ENCODE measurements around the gene ANKS1B. TPM values are rescaled to one million over a fixed set of nuclear protein-coding genes. Genes with fewer than 3 reads are reported as not detected.

Gene ANKS1B
- total RNA-seq, 3 donors from 2014 or later (not counting 1 experiment from before 2014, with no cell fraction given) = not detected

DNA sequence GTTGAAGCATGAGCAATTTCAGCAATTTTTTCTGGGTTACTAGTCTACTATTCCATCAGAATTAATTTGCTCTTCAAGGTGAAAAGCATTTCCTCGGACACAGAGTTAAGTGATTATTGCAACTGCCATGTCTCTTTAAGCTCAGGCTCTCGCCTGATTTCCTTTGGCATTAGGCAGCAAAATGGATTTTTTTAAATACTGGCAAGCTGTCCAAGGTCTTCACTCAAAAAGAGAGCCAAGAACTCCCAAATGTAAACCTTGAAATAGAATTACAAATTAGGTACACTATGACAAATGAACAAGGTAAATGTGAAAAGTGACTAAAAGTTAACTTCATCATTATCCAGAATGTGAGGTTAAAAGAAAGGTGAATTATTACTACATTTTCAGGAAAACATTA lies 225.3 kb downstream of the ANKS1B start:
- H3K9me3 ChIP-seq (ENCODE audit: control insufficient read depth, insufficient read depth, low read length) = no peaks in the 10 kb centered on the region
- Mint-ChIP-seq H3K4me1 (no peaks in the 10 kb centered on the region), H3K9me3 (peaks cover 10 to 17% of the 10 kb centered on the region in 2 donors), H3K4me3 (no peak overlapping the region), H3K27me3 (ENCODE audit: low read depth in 2 of 2) (no peaks in the 10 kb centered on the region), H3K27ac (no peak overlapping the region), H3K36me3 (no peaks in the 10 kb centered on the region)
- WGBS (ENCODE audit: insufficient coverage) = 65% methylated on average over 2 of the region's 2 CpGs
- no peaks in the 10 kb centered on the region for H3K4me1 ChIP-seq (ENCODE audit: control insufficient read depth, insufficient read depth, low read length)
- H3K27me3 ChIP-seq (ENCODE audit: control insufficient read depth, insufficient read depth, low read length) = no peaks in the 10 kb centered on the region
- TF ChIP-seq, protein P1, sequence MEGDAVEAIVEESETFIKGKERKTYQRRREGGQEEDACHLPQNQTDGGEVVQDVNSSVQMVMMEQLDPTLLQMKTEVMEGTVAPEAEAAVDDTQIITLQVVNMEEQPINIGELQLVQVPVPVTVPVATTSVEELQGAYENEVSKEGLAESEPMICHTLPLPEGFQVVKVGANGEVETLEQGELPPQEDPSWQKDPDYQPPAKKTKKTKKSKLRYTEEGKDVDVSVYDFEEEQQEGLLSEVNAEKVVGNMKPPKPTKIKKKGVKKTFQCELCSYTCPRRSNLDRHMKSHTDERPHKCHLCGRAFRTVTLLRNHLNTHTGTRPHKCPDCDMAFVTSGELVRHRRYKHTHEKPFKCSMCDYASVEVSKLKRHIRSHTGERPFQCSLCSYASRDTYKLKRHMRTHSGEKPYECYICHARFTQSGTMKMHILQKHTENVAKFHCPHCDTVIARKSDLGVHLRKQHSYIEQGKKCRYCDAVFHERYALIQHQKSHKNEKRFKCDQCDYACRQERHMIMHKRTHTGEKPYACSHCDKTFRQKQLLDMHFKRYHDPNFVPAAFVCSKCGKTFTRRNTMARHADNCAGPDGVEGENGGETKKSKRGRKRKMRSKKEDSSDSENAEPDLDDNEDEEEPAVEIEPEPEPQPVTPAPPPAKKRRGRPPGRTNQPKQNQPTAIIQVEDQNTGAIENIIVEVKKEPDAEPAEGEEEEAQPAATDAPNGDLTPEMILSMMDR (IDR thresholded peaks at IDR 0.05) = no peak
- no peaks in the 10 kb centered on the region for H3K36me3 ChIP-seq (ENCODE audit: control insufficient read depth, insufficient read depth, low read length)
- DNase-seq (no peak), ATAC-seq (no peak)
- H3K4me3 ChIP-seq (ENCODE audit: low read length) = no peak overlapping the region
- intact Hi-C loops (cut with micrococcal nuclease) = no loop called here
- no peak overlapping the region for H3K27ac ChIP-seq (ENCODE audit: low read length)

DNA sequence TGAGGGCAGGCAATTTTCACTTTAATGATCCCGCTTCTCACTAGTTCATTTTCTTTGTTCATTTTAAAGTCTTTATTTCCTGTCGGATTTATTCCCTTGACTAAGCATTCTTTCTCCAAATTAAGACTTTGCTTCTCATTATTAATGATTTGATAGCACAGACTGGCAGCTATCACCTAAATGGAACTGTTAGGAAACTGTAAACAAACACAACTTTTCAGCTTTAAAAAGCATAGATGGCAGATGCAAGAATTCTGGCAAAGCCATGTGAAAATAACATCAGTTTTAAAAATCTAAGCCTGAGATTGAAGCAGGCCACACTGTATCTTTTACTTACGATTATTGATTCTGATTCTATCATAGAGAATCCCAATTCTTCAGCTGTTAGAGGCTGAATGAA lies 225.7 kb downstream of the ANKS1B start:
- Histone ChIP-seq H3K27ac (ENCODE audit: low read length) (no peak overlapping the region), H3K27me3 (ENCODE audit: control insufficient read depth, insufficient read depth, low read length) (no peaks in the 10 kb centered on the region), H3K4me1 (ENCODE audit: control insufficient read depth, insufficient read depth, low read length) (no peaks in the 10 kb centered on the region), H3K4me3 (ENCODE audit: low read length) (no peak overlapping the region), H3K9me3 (ENCODE audit: control insufficient read depth, insufficient read depth, low read length) (no peaks in the 10 kb centered on the region), H3K36me3 (ENCODE audit: control insufficient read depth, insufficient read depth, low read length) (no peaks in the 10 kb centered on the region)
- intact Hi-C loops (cut with micrococcal nuclease) = no loop called here
- H3K4me3 Mint-ChIP-seq = no peak overlapping the region
- TF ChIP-seq, protein P1 (IDR thresholded peaks at IDR 0.05) = no peak
- ATAC-seq (no peak), DNase-seq (no peak)
- whole genome bisulfite sequencing (ENCODE audit: insufficient coverage) = 94% methylated on average over 3 of the region's 3 CpGs
- H3K36me3 Mint-ChIP-seq = no peaks in the 10 kb centered on the region
- H3K4me1 Mint-ChIP-seq = no peaks in the 10 kb centered on the region
- H3K27ac Mint-ChIP-seq = no peak overlapping the region
- no peaks in the 10 kb centered on the region for H3K27me3 Mint-ChIP-seq (ENCODE audit: low read depth in 2 of 2)
- peaks cover 11 to 16% of the 10 kb centered on the region in 2 donors for H3K9me3 Mint-ChIP-seq

DNA sequence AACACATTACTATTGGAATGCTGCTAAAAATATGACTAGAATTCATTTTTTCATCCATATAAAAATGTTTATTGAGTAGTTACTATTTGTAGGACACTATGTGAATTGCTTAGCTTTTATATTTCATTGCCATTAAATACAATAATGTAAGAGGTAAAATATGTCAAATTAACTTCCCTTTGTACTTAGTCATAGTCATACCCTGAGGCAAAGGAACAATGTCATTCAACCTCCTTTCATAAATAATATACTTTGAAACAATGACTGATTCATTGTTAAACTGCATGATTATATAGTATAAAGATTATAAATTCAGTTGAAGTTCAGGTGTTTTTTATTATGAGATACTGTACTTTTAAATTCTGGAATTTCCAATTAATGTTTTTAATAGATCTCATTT lies 232.0 kb downstream of the ANKS1B start:
- ATAC-seq (no peak), DNase-seq (no peak)
- Histone ChIP-seq H3K27me3 (ENCODE audit: control insufficient read depth, insufficient read depth, low read length) (no peaks in the 10 kb centered on the region), H3K4me3 (ENCODE audit: low read length) (no peak overlapping the region), H3K27ac (ENCODE audit: low read length) (no peak overlapping the region), H3K4me1 (ENCODE audit: control insufficient read depth, insufficient read depth, low read length) (no peaks in the 10 kb centered on the region), H3K9me3 (ENCODE audit: control insufficient read depth, insufficient read depth, low read length) (no peaks in the 10 kb centered on the region), H3K36me3 (ENCODE audit: control insufficient read depth, insufficient read depth, low read length) (no peaks in the 10 kb centered on the region)
- Mint-ChIP-seq H3K4me1 (no peaks in the 10 kb centered on the region), H3K27me3 (ENCODE audit: low read depth in 2 of 2) (no peaks in the 10 kb centered on the region), H3K9me3 (peaks cover 12 to 14% of the 10 kb centered on the region in 2 donors), H3K27ac (no peak overlapping the region), H3K4me3 (no peak overlapping the region), H3K36me3 (no peaks in the 10 kb centered on the region)
- TF ChIP-seq, protein P1 (IDR thresholded peaks at IDR 0.05) = no peak
- intact Hi-C loops (cut with micrococcal nuclease) = no loop called here

DNA sequence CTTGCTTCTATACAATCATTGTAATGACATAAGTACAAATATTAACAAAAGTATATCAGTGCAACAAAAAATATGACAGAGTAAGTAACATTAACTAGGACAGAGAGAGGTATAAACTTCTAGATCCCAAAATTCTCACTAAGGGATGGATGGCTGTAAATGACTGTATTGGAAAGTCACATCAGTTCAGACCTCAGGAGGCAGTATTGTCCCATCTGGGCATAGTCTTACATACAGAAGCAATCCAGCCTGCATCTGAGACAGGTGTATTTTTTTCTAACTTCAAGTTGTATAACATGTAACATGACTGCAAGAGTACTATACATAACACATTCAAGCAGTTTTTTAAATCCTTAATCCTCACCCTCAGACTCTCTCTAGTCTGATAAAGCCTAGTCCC lies 238.2 kb downstream of the ANKS1B start:
- Histone ChIP-seq H3K4me3 (ENCODE audit: low read length) (no peak overlapping the region), H3K27ac (ENCODE audit: low read length) (no peak overlapping the region), H3K4me1 (ENCODE audit: control insufficient read depth, insufficient read depth, low read length) (no peaks in the 10 kb centered on the region), H3K9me3 (ENCODE audit: control insufficient read depth, insufficient read depth, low read length) (no peaks in the 10 kb centered on the region), H3K27me3 (ENCODE audit: control insufficient read depth, insufficient read depth, low read length) (no peaks in the 10 kb centered on the region), H3K36me3 (ENCODE audit: control insufficient read depth, insufficient read depth, low read length) (no peaks in the 10 kb centered on the region)
- TF ChIP-seq, protein P1 (IDR thresholded peaks at IDR 0.05) = no peak
- intact Hi-C loops (cut with micrococcal nuclease) = no loop called here
- no peak overlapping the region for H3K27ac Mint-ChIP-seq
- peaks cover 2 to 3% of the 10 kb centered on the region in 2 donors for H3K9me3 Mint-ChIP-seq
- DNase-seq (no peak), ATAC-seq (no peak)
- no peaks in the 10 kb centered on the region for H3K27me3 Mint-ChIP-seq (ENCODE audit: low read depth in 2 of 2)
- no peaks in the 10 kb centered on the region for H3K36me3 Mint-ChIP-seq
- no peak overlapping the region for H3K4me3 Mint-ChIP-seq
- no peaks in the 10 kb centered on the region for H3K4me1 Mint-ChIP-seq

Measured in natural killer cell (primary cell).